Left hindlimb (tissue), 1 donor: ENCODE results near the gene CRB1.

Experiments used
- DNase-seq: peaks from one replicate; pipeline ENCODE4 v3.0.0-alpha.2; 2018

CRB1 gene

GRCh38 chr1:197351821-197352440 lies 83.9 kb downstream of the CRB1 start:
- DNase-seq = no peak

- DNase-seq = no peak
Observed at GRCh38 chr1:197355248-197355995, 87.4 kb downstream of the CRB1 start.

GRCh38 chr1:197356723-197357533 lies 88.9 kb downstream of the CRB1 start:
- DNase-seq = no peak

DNA sequence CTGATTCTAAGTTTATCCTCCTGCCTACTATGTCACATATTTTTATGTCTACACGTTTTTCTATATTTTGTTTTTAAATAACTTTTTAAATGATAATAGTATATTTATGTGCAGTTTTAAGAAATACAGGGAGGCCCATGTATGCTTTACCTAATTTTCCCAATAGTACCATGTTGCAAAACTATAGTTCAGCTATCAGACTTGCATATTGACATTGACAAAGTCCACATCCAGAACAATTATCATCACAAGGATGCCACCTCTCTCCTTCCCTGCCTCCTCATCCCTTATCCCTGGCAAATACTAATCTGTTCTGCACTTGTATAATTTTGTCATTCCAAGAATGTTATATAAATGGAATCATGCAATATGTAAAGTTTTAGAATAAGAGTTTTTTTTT lies 90.9 kb downstream of the CRB1 start:
- no peak for DNase-seq

- DNase-seq = no peak
Observed at GRCh38 chr1:197360068-197360467, 92.0 kb downstream of the CRB1 start.

DNA sequence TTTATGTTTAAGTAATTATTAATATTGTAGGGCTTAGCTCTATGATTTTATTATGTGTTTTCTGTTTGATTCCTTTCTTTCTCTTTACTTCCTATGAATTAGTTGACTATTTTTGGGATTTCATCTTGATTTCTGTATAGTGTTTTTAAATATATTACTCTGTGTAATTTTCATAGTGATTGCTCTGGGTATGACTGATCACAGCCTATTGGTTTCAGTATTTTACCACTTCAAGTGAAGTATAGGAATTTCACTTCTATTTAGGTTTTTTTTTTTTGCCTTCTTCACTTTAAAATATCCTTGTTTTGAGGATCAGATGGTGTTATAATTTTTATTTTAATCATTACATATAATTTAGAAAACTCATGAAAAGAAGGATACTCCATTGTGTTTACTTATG lies 94.8 kb downstream of the CRB1 start:
- no peak for DNase-seq

DNA sequence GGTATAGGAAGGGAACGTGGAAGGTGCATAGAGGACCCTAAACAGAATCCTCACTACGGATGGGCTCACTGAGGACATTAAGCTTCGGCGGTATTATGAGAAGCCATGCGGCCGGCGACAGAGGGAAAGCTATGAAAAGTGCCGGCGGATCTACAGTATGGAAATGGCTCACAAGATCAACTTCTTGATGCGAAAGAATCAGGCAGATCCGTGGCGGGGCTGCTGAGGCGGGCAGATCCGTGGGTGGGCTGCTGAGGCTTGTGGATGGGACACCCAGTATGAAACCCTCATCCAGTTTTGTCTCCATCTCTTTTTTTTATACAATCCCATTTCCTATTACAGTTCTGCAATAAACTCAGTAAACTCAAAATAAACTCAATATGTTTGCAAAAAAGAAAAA lies 95.8 kb downstream of the CRB1 start:
- DNase-seq = no peak

GRCh38 chr1:197366996-197367395 lies 98.9 kb downstream of the CRB1 start:
- DNase-seq = no peak

DNA sequence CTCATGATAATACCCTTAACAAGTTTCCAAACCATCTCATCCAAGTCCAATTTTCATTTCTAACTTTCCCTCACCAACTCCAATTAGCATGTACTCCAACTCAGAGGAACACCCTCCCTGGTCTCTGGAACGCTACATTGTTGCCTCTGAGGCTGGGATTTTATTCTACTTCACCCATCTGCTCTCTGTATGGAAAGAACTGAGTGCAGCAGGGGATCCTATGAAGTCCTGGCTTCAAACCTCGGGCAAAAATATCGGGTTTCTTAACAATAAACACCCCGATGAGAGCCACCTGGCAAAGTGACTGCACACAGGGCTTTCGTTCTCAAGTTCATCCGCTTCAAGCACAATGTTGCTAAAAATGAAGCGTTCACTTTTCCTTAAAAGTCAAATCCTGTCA lies 99.6 kb downstream of the CRB1 start:
- DNase-seq = no peak

GRCh38 chr1:197374428-197374827 lies 106.4 kb downstream of the CRB1 start:
- DNase-seq = no peak

GRCh38 chr1:197384471-197384870 lies 116.4 kb downstream of the CRB1 start:
- no peak for DNase-seq

- DNase-seq = no peak
Observed at GRCh38 chr1:197388801-197389200, 120.7 kb downstream of the CRB1 start.

GRCh38 chr1:197390856-197391255 lies 122.8 kb downstream of the CRB1 start:
- no peak for DNase-seq

DNA sequence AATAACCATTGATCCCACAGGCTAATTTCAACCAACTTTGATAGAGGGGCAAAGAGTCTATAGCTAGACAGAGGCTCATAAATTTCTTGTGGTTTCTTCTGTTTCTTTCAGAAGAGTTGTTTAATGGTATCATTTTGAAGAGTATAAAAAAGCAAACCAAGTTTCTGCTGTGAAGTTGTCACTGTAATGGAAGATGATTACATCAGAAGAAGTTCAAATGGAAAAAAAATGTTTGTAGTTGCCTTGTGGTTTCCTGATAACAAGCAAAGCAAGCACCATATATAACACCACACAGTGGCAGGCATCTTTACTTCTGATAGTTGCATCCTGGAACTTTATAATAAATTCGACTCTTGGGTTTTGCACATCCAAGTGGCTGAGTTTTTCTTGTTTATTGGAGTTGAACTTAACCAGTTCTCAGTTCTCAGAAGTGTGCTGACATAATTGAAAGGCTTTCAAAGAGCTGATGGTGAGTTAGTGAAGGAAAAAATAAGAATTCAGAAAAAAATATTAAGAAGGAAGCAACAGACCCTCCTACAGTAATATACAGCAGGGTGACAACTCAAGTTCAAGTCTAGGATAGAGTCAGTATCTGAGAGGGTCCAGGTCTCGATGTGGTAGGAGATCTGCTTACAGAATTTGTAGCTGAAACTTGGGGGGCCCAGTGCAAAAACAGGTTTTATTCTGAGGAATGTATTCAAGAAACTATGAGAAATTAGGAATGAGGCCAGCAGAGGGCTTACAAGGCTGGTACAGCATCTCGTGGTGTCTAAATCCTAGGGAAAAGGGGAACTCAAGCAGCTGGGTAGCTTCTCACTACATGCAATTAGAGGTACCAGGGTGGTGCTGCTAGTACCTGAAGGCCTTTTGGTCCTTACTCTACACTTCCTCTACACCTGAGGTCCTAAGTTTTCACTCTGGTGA lies 123.5 kb downstream of the CRB1 start:
- no peak for DNase-seq

DNA sequence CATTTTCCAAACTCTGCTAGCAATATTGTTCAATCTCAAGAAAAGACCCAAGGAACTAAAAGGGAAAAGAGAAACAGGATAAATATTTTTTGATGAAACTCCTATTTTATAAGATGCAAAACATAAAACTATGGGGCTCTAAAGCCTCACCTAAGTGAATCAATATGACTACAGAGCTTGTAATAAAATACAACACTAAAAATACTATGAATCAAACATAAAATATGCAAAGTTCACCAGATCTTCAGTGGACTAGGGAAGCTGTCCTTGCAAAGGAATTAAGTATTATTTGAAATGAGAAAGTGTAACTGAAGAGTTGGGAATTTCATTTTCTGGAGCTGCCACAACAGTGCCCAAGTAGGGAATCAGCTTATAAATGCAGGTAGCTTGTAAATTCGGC lies 124.5 kb downstream of the CRB1 start:
- DNase-seq = no peak

GRCh38 chr1:197393105-197393504 lies 125.1 kb downstream of the CRB1 start:
- DNase-seq = no peak

- DNase-seq = no peak
Observed at GRCh38 chr1:197393772-197394171, 125.7 kb downstream of the CRB1 start.

GRCh38 chr1:197394831-197395608 lies 127.0 kb downstream of the CRB1 start:
- no peak for DNase-seq

DNA sequence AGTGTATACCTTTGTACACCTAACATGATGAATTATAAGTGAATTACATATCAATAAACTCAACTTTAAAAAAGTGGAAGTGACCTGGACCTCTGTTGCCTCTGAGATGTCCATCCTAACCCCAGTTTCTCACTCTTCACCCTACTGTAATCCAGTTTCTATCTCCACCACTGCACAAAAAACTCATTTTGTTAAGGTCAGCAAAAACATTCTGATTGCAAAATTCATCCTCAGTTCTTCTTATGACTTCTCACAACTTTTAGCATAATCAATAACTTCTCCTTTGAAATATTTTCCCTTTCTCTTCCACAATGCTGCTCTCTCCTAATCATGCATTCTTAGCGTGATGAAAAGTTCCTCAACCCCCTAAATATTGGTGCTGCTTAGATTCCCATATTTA lies 129.8 kb downstream of the CRB1 start:
- DNase-seq = no peak

GRCh38 chr1:197399755-197400521 lies 131.9 kb downstream of the CRB1 start:
- DNase-seq = no peak

GRCh38 chr1:197400522-197400902 lies 132.5 kb downstream of the CRB1 start:
- no peak for DNase-seq
